Ishikawa (cell line): ENCODE results near the gene LRRC1.

ENCODE experiments used
- CREB1 ChIP-seq: IDR thresholded peaks from 2 replicates; pipeline ENCODE4 v1.6.1; 2012; ENCODE audit warnings: low read depth
- EGR1 ChIP-seq: IDR thresholded peaks from 2 replicates; pipeline ENCODE4 v1.6.1; 2012
- EP300 ChIP-seq: IDR thresholded peaks from 2 replicates; pipeline ENCODE4 v1.6.1; 2012; ENCODE audit warnings: borderline replicate concordance
- NFIC ChIP-seq: IDR thresholded peaks from 2 replicates; pipeline ENCODE4 v1.6.1; 2012
- RAD21 ChIP-seq: IDR thresholded peaks from 2 replicates; pipeline ENCODE4 v1.6.1; 2012; ENCODE audit warnings: low read depth
- TAF1 ChIP-seq: IDR thresholded peaks from 2 replicates; pipeline ENCODE4 v1.6.1; 2012; ENCODE audit warnings: low read depth, mild to moderate bottlenecking
- TF ChIP-seq, protein P1 (sequence below): IDR thresholded peaks from 2 replicates; pipeline ENCODE4 v1.6.1; 2012; ENCODE audit warnings: low read depth, mild to moderate bottlenecking

GRCh38 chr6:53898026-53898795 is 103.4 kb downstream of the LRRC1 start:
- TF ChIP-seq EP300 (no peak), CREB1 (no peak), TAF1 (no peak), RAD21 (no peak), NFIC (no peak), EGR1 (no peak)
- TF ChIP-seq, protein P1, sequence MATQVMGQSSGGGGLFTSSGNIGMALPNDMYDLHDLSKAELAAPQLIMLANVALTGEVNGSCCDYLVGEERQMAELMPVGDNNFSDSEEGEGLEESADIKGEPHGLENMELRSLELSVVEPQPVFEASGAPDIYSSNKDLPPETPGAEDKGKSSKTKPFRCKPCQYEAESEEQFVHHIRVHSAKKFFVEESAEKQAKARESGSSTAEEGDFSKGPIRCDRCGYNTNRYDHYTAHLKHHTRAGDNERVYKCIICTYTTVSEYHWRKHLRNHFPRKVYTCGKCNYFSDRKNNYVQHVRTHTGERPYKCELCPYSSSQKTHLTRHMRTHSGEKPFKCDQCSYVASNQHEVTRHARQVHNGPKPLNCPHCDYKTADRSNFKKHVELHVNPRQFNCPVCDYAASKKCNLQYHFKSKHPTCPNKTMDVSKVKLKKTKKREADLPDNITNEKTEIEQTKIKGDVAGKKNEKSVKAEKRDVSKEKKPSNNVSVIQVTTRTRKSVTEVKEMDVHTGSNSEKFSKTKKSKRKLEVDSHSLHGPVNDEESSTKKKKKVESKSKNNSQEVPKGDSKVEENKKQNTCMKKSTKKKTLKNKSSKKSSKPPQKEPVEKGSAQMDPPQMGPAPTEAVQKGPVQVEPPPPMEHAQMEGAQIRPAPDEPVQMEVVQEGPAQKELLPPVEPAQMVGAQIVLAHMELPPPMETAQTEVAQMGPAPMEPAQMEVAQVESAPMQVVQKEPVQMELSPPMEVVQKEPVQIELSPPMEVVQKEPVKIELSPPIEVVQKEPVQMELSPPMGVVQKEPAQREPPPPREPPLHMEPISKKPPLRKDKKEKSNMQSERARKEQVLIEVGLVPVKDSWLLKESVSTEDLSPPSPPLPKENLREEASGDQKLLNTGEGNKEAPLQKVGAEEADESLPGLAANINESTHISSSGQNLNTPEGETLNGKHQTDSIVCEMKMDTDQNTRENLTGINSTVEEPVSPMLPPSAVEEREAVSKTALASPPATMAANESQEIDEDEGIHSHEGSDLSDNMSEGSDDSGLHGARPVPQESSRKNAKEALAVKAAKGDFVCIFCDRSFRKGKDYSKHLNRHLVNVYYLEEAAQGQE = no peak
